ENCODE results near the gene TOR3A. TPM values are rescaled to one million over a fixed set of nuclear protein-coding genes. Genes with fewer than 3 reads are reported as not detected.
A peak's percentile ranks its signal among the peaks of the same experiment; 100 is the strongest.

TOR3A gene
- total and polyA plus RNA-seq, 3 donors from 2014 or later: 10.1 to 17.6 (median 16.3) TPM

GRCh38 chr1:179120736-179121135 lies 38.9 kb downstream of the TOR3A start:
- no peaks in the 10 kb centered on the region for H3K36me3 ChIP-seq (ENCODE audit: low read depth, missing control alignments)
- intact Hi-C loops (cut with DNase I; ENCODE audit: low total_unique reads): no loop called here
- H3K9me3 ChIP-seq: no peaks in the 10 kb centered on the region
- no peak overlapping the region for H3K27ac ChIP-seq
- H3K27me3 ChIP-seq: no peaks in the 10 kb centered on the region
- WGBS, 2 donors: 82 to 90% methylated on average over 2 of the region's 2 CpGs
- no peak for DNase-seq
- no peak for TF ChIP-seq POLR2A (IDR thresholded peaks at IDR 0.05)
- no peak for TF ChIP-seq CTCF (IDR thresholded peaks at IDR 0.05)
- peaks cover 5% of the 10 kb centered on the region for H3K4me1 ChIP-seq
- H3K4me3 ChIP-seq: no peak overlapping the region

GRCh38 chr1:179121159-179121938 lies 39.5 kb downstream of the TOR3A start:
- H3K36me3 ChIP-seq (ENCODE audit: low read depth, missing control alignments): no peaks in the 10 kb centered on the region
- intact Hi-C loops (cut with DNase I; ENCODE audit: low total_unique reads): no loop called here
- no peak overlapping the region for H3K27ac ChIP-seq
- H3K4me3 ChIP-seq: no peak overlapping the region
- TF ChIP-seq CTCF (IDR thresholded peaks at IDR 0.05): peak; percentile 37 to 58 (median 57)
- no peak for TF ChIP-seq POLR2A (IDR thresholded peaks at IDR 0.05)
- 80 to 87% methylated on average over 7 of the region's 7 CpGs for WGBS, 2 donors
- DNase-seq: peak; percentile 52
- H3K27me3 ChIP-seq: no peaks in the 10 kb centered on the region
- H3K9me3 ChIP-seq: no peaks in the 10 kb centered on the region
- peaks cover 5% of the 10 kb centered on the region for H3K4me1 ChIP-seq

- no peaks in the 10 kb centered on the region for H3K9me3 ChIP-seq
- intact Hi-C loops (cut with DNase I; ENCODE audit: low total_unique reads): no loop called here
- WGBS, 2 donors: 81 to 89% methylated on average over 1 of the region's 1 CpG
These were observed 43.0 kb downstream of the TOR3A start for GRCh38 chr1:179124873-179125272.

GRCh38 chr1:179126338-179127060 lies 44.6 kb downstream of the TOR3A start:
- TF ChIP-seq CTCF (IDR thresholded peaks at IDR 0.05) (no peak), POLR2A (IDR thresholded peaks at IDR 0.05) (no peak)
- no peak for DNase-seq

More at GRCh38 chr1:179124873-179125272, 43.0 kb downstream of the TOR3A start:
- Histone ChIP-seq H3K27ac (no peak overlapping the region), H3K4me3 (no peak overlapping the region), H3K36me3 (ENCODE audit: low read depth, missing control alignments) (no peaks in the 10 kb centered on the region), H3K27me3 (no peaks in the 10 kb centered on the region), H3K4me1 (peaks cover 5% of the 10 kb centered on the region)
- TF ChIP-seq CTCF (IDR thresholded peaks at IDR 0.05) (no peak), POLR2A (IDR thresholded peaks at IDR 0.05) (no peak)
- DNase-seq: no peak

More at GRCh38 chr1:179126338-179127060, 44.6 kb downstream of the TOR3A start:
- H3K36me3 ChIP-seq (ENCODE audit: low read depth, missing control alignments): no peaks in the 10 kb centered on the region
- intact Hi-C loops (cut with DNase I; ENCODE audit: low total_unique reads): no loop called here
- WGBS, 2 donors: 85 to 90% methylated on average over 8 of the region's 8 CpGs
- H3K9me3 ChIP-seq: no peaks in the 10 kb centered on the region
- no peaks in the 10 kb centered on the region for H3K27me3 ChIP-seq
- H3K27ac ChIP-seq: no peak overlapping the region
- H3K4me1 ChIP-seq: peaks cover under 1% of the 10 kb centered on the region
- H3K4me3 ChIP-seq: no peak overlapping the region

Data from testis (tissue), 3 donors.